Cardiac septum (tissue), 1 donor: ENCODE measurements around the gene ADAMTS17. TPM values are rescaled to one million over a fixed set of nuclear protein-coding genes. Genes with fewer than 3 reads are reported as not detected.
"Not testable (repeated sequence)": the region's sequence is repeated elsewhere in the genome, so short reads cannot be mapped to it uniquely, and the experiment has no call there.

Source experiments
- DNase-seq: peaks from one replicate; pipeline ENCODE4 v3.0.0-alpha.2; 2020; ENCODE audit warnings: low spot score
- intact Hi-C: fragments of 100-400 bp; cut with DNase I; formaldehyde crosslinking; loops from one replicate; pipeline ENCODE4 v1.14.0; 2022
- total RNA-seq: library from RNA; stranded (reverse); fragmentation: NEBNext Ultra II Directional; extraction: Animal tissue kit (Norgen Biotek cat#: 25700); gene quantifications from one replicate; pipeline ENCODE4 v1.2.1, GENCODE V29; 2021
- donor health status: DM: no; HTN: no; CAD: no.

ADAMTS17 gene
- total RNA-seq, 1 donor from 2014 or later, result 0.67 TPM

- intact Hi-C loops, result no loop called here
Observed at GRCh38 chr15:99981839-99982658, 359.7 kb downstream of the ADAMTS17 start.

DNA sequence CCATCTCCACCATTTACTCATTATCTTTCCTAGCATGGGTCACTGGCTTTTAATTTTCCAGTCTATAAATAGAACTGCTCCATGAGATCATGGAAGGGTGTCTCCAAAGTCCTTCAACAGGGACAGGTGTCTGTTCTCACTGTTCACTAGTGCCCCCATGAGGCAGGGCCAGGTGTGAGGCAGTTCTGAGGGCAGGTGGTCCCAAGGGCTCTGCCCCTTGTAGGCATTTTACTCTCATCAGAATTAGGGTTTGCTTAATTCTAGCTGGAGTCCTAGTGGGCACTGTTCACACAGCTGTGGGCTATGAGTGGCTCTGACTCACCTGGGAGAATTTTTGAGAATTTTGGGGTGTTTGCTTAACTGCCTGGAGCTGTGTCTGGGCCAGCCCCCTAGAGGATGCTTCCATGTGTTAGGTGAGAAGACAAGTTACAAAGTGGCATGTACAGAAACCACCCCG lies 360.6 kb downstream of the ADAMTS17 start:
- no peak for DNase-seq
- intact Hi-C loops, result no loop called here

More at GRCh38 chr15:99981839-99982658, 359.7 kb downstream of the ADAMTS17 start:
- DNase-seq, result no peak

DNA sequence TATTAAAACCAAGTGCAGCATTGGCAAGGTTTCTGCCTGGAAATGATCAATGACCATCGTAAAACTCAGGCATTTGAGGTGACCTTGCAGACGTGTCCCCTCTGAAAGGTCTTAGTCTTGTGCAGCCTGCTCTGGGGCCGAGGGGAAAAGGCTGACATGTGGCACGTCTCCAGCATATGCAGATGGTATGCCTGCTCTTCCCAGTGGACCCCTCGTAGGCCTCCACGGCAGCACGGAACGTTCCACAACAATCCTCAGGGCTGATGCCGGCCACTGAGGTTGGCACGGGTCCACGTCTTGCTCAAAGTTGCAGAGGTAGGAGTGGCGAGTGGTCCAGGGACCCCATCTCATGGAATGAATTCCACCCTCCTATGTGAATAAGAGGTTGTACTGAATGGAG lies 361.0 kb downstream of the ADAMTS17 start:
- intact Hi-C loops, result no loop called here
- no peak for DNase-seq

DNA sequence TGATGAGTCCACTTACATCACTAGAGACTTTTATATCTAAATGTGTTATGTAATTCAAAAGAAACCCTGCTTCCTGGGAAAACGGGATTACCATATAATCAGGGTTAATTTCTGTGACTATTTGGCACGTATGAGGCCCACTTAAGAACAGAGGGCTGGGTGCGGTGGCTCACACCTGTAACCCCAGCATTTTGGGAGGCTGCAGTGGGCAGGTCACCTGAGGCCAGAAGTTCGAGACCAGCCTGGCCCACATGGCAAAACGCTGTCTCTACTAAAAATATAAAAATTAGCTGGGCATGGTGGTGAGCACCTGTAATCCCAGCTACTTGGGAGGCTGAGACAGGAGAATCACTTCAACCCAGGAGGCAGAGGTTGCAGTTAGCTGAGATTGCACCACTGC lies 361.9 kb downstream of the ADAMTS17 start:
- intact Hi-C loops, DNase-seq: not testable (repeated sequence)

GRCh38 chr15:99979371-99979770 lies 362.4 kb downstream of the ADAMTS17 start:
- intact Hi-C loops, result no loop called here
- DNase-seq, result no peak

- DNase-seq, result no peak
Observed at GRCh38 chr15:99978426-99978825, 363.3 kb downstream of the ADAMTS17 start.

DNA sequence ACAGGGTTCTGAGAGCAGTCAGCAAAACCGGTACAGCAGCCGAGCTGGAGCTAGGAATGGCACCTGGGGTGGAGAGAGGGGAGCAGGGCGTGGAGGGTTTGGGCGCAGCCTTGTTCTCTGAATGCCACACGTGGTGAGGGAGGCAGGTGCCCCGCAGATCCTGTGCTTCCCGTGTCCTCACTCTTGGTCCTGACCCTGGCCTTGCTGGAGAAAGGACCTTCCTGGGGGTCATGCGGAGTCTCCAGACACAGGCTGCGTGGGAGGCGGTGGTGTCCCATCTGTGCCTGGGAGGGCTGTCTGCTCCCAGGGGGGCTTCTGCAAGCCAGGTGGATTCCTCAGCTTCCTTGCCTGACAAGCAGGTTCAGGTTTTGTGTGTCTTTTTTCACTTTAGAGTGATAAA lies 363.8 kb downstream of the ADAMTS17 start:
- intact Hi-C loops, result no loop called here
- no peak for DNase-seq

More at GRCh38 chr15:99978426-99978825, 363.3 kb downstream of the ADAMTS17 start:
- intact Hi-C loops, result no loop called here

- intact Hi-C loops, result no loop called here
- no peak for DNase-seq
Observed at GRCh38 chr15:99976811-99977271, 364.9 kb downstream of the ADAMTS17 start.

- DNase-seq, result no peak
- intact Hi-C loops, result no loop called here
Observed at GRCh38 chr15:99976000-99976399, 365.8 kb downstream of the ADAMTS17 start.

DNA sequence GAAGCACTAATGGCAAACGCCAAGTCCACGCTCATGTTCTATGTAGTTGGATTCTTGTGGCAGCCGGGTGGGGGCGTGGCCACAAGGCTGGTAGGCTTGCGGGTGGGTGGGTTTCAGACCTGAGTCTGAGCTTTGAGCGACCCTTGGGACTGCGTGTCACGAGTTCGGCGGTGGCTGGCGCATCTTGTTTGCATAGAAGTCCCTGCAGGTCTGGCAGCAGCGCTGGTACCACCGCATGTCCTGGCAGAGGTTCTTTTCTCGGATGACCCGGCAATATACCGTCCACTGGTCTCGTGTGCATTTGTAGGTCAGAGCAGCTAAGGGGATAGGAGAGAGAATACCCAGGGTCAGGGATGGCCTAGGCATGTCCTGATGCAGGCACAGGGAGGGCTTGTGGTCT lies 367.5 kb downstream of the ADAMTS17 start:
- DNase-seq, result no peak
- intact Hi-C loops, result no loop called here

GRCh38 chr15:99973351-99973750 lies 368.4 kb downstream of the ADAMTS17 start:
- no peak for DNase-seq
- intact Hi-C loops, result no loop called here

DNA sequence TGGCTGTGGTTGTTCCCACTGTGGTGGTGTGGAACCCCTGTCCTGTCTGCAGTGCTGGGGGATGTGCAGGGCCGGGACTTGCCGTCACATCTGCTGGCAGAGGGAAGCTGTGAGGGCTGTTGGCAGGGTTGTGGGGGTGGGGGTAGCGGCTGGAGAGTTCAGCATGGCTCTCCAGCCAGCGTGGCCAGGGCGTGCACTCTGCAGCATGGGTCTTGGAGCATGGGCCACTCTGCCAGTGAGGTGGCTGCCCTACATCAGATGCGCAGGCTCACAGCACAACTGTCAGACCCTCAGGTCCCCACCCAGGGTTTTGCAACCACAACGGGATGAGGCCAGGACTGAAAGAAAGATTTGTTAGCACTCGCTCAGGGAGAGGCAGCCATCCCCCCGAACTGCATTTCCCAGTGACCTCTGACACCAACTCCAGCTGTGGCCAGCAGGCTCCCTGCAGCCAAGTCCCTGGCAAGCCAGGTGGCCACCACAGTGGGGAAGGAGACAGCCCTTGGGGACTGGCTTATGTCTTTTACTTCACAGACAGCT lies 370.8 kb downstream of the ADAMTS17 start:
- intact Hi-C loops, result no loop called here
- DNase-seq, result peak; percentile 51

DNA sequence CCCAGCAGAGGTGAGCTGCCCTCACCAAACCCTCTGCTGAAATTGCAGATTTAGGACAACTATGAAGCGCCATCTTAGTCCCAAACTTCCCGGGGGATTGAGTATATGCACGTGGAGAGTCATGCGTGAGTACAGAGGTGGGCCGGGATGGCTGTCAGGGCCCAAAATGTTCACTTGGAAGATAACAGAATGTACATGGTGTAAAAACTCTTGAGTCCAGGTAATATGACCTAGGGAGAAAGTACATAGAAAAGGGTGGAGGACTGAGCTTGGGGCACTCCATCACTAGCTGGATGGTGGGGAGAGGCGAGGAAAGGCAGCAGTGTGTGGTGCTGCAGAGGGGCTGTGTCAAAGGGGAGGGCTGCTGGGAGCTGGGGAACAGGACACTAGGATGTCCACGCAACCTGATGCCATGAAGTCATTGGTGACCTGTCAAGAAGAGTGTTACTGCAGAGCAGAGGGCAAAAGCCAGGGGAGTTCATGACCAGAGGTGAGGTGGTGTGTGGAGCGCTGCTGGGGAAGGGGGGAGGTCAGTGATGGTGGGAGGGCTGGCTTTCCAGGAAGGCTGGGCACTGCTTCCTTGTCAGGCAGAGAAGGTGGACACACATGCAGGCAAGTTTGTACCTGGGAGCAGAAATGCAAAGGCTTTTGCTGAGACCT lies 372.4 kb downstream of the ADAMTS17 start:
- intact Hi-C loops, result loop anchor here (10.0 kb wide), 1 partner anchor 145 kb away; no protein-coding TSS in a partner anchor
- DNase-seq, result peak; percentile 51

GRCh38 chr15:99967841-99968371 lies 373.9 kb downstream of the ADAMTS17 start:
- intact Hi-C loops, result loop anchor here (10.0 kb wide), 1 partner anchor 147 kb away; no protein-coding TSS in a partner anchor
- peak; percentile 70 for DNase-seq

DNA sequence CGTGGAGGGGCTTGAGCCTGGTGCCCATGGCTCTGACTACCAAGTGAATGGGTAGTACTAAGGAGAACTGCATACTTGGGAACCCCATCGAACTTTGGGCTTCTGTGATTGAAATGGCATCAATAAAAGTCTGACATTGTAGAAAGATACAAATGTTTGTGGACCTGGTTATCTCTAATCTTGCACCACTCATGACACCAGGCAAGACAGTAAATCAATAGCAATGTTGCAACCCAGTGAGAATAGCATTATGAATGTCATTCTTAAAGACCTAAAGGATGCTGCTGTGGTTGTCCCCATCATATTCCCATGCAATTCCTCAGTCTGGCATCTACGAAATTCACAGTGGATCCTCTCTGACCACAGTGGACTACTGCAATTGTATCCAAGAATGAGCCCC lies 375.0 kb downstream of the ADAMTS17 start:
- intact Hi-C loops, result loop anchor here (10.0 kb wide), 1 partner anchor 148 kb away; no protein-coding TSS in a partner anchor

DNA sequence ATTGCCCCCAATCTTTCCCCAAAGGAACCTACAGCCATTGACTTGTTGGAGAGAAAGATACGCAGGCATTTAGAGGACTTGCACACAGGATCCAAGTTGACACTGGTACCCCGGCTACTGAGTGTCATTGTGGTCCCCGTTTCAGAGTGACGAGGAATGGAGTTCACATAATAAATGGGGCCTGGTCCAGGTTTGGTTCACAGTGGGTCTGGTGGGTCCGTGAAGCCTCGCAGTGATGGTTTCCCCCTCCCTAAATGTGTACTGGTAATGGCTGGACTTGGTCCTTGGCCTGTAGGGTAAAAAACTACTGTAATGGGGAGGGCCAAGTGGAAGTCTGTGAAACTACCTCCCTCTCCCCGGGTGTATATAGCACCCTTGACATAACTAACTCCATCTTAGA lies 376.4 kb downstream of the ADAMTS17 start:
- peak; percentile 62 for DNase-seq
- intact Hi-C loops, result loop anchor here (10.0 kb wide), 1 partner anchor 149 kb away; no protein-coding TSS in a partner anchor

More for the DNA sequence above, 375.0 kb downstream of the ADAMTS17 start:
- peak; percentile 9 for DNase-seq

GRCh38 chr15:99963976-99964375 lies 377.8 kb downstream of the ADAMTS17 start:
- peak; percentile 54 for DNase-seq
- intact Hi-C loops, result loop anchor here (10.0 kb wide), 1 partner anchor 151 kb away; no protein-coding TSS in a partner anchor

- intact Hi-C loops, result loop anchor here (10.0 kb wide), 1 partner anchor 152 kb away; no protein-coding TSS in a partner anchor
- peak; percentile 44 for DNase-seq
Observed at GRCh38 chr15:99963096-99963825, 378.5 kb downstream of the ADAMTS17 start.

- intact Hi-C loops, result loop anchor here (10.0 kb wide), 1 partner anchor 153 kb away; no protein-coding TSS in a partner anchor
- DNase-seq, result no peak
Observed at GRCh38 chr15:99962006-99962561, 379.7 kb downstream of the ADAMTS17 start.
